Progenitor cell of endocrine pancreas (in vitro differentiated cells): ENCODE data around the gene ASIC2. TPM values are rescaled to one million over a fixed set of nuclear protein-coding genes. Genes with fewer than 3 reads are reported as not detected.
A peak's percentile ranks its signal among the peaks of the same experiment; 100 is the strongest.

Experiments
- DNase-seq: peaks from one replicate; pipeline ENCODE4 v3.0.0; 2021; ENCODE audit warnings: low spot score; ENCODE audit not compliant: unreplicated experiment
- H3K27ac Mint-ChIP-seq: 2 replicates; pipeline ENCODE4 v1.8.0; 2021; ENCODE audit warnings: mild to moderate bottlenecking, moderate library complexity, mixed read lengths
- H3K27me3 Mint-ChIP-seq: 2 replicates; pipeline ENCODE4 v1.8.0; 2021; ENCODE audit warnings: mixed read lengths
- H3K36me3 Mint-ChIP-seq: 2 replicates; pipeline ENCODE4 v1.8.0; 2022; ENCODE audit warnings: mixed read lengths; ENCODE audit not compliant: insufficient read depth
- H3K4me1 Mint-ChIP-seq: 2 replicates; pipeline ENCODE4 v1.8.0; 2021; ENCODE audit warnings: low read depth, mixed read lengths
- H3K4me3 Mint-ChIP-seq: 2 replicates; pipeline ENCODE4 v1.8.0; 2021; ENCODE audit warnings: low read depth, mild to moderate bottlenecking, moderate library complexity, mixed read lengths
- H3K9me3 Mint-ChIP-seq: 2 replicates; pipeline ENCODE4 v1.8.0; 2021; ENCODE audit warnings: low read depth, mixed read lengths
- CTCF ChIP-seq: fragments of 200-600 bp; sonication (generic); IDR thresholded peaks from one replicate; pipeline ENCODE4 v1.5.0; 2021; ENCODE audit warnings: antibody characterized with exemption, mild to moderate bottlenecking; ENCODE audit not compliant: unreplicated experiment
- total RNA-seq: library from RNA; stranded (reverse); gene quantifications from 2 replicates; pipeline ENCODE4 v1.2.1, GENCODE V29; 2021

The ASIC2 gene
- total RNA-seq, 1 donor from 2014 or later, result 0.29 TPM

GRCh38 chr17:33239702-33240101, 53.4 kb downstream of the ASIC2 start:
- H3K27ac Mint-ChIP-seq, result no peak overlapping the region
- peaks cover 8% of the 10 kb centered on the region for H3K27me3 Mint-ChIP-seq

GRCh38 chr17:33234930-33235685, 58.0 kb downstream of the ASIC2 start:
- no peaks in the 10 kb centered on the region for H3K27me3 Mint-ChIP-seq
- no peak overlapping the region for H3K27ac Mint-ChIP-seq
- DNase-seq, result no peak
- H3K9me3 Mint-ChIP-seq, result no peaks in the 10 kb centered on the region
- no peaks in the 10 kb centered on the region for H3K4me1 Mint-ChIP-seq
- no peak for TF ChIP-seq CTCF
- H3K4me3 Mint-ChIP-seq, result no peak overlapping the region
- no peaks in the 10 kb centered on the region for H3K36me3 Mint-ChIP-seq

More at GRCh38 chr17:33239702-33240101, 53.4 kb downstream of the ASIC2 start:
- Mint-ChIP-seq H3K9me3 (no peaks in the 10 kb centered on the region), H3K4me1 (no peaks in the 10 kb centered on the region), H3K36me3 (no peaks in the 10 kb centered on the region), H3K4me3 (no peak overlapping the region)
- DNase-seq, result no peak
- TF ChIP-seq CTCF, result no peak

- no peak for DNase-seq
- H3K27me3 Mint-ChIP-seq, result no peaks in the 10 kb centered on the region
- no peaks in the 10 kb centered on the region for H3K4me1 Mint-ChIP-seq
- H3K27ac Mint-ChIP-seq, result no peak overlapping the region
- TF ChIP-seq CTCF, result no peak
- H3K4me3 Mint-ChIP-seq, result no peak overlapping the region
- H3K36me3 Mint-ChIP-seq, result no peaks in the 10 kb centered on the region
- no peaks in the 10 kb centered on the region for H3K9me3 Mint-ChIP-seq
These were observed 58.9 kb downstream of the ASIC2 start for GRCh38 chr17:33234233-33234632.

- TF ChIP-seq CTCF, result no peak
- DNase-seq, result no peak
- Mint-ChIP-seq H3K4me3 (no peak overlapping the region), H3K36me3 (no peaks in the 10 kb centered on the region), H3K27ac (no peak overlapping the region), H3K9me3 (no peaks in the 10 kb centered on the region), H3K4me1 (no peaks in the 10 kb centered on the region), H3K27me3 (peaks cover 2% of the 10 kb centered on the region)
These were observed 59.3 kb downstream of the ASIC2 start for GRCh38 chr17:33233811-33234177.

- H3K27ac Mint-ChIP-seq, result peak overlapping the region; percentile 18
- peaks cover 11% of the 10 kb centered on the region for H3K27me3 Mint-ChIP-seq
- no peaks in the 10 kb centered on the region for H3K36me3 Mint-ChIP-seq
These were observed 63.6 kb downstream of the ASIC2 start for GRCh38 chr17:33229499-33229898.

More at GRCh38 chr17:33229499-33229898, 63.6 kb downstream of the ASIC2 start:
- H3K9me3 Mint-ChIP-seq, result no peaks in the 10 kb centered on the region
- H3K4me1 Mint-ChIP-seq, result no peaks in the 10 kb centered on the region
- H3K4me3 Mint-ChIP-seq, result no peak overlapping the region
- no peak for TF ChIP-seq CTCF
- no peak for DNase-seq
